HL-60 (cell line): ENCODE results near the gene IL20RB.

Experiments used
- POLR2AphosphoS5 ChIP-seq: IDR thresholded peaks from 2 replicates; pipeline ENCODE4 v1.6.1; 2012; ENCODE audit warnings: low read depth
- REST ChIP-seq: IDR thresholded peaks from 2 replicates; pipeline ENCODE4 v1.6.1; 2012; ENCODE audit warnings: low read depth; ENCODE audit not compliant: insufficient replicate concordance

GRCh38 chr3:137000039-137000438 lies 42.3 kb downstream of the IL20RB start:
- TF ChIP-seq POLR2AphosphoS5 (no peak), REST (no peak)
